Kidney epithelial cell (primary cell): Measurements from ENCODE around the gene FSTL5. TPM values are rescaled to one million over a fixed set of nuclear protein-coding genes. Genes with fewer than 3 reads are reported as not detected.

Source experiments
- DNase-seq: peaks from one replicate; pipeline ENCODE4 v3.0.0-alpha.2; 2010; ENCODE audit warnings: low read depth
- H3K27me3 ChIP-seq: 2 replicates; pipeline ENCODE4 v1.6.0; 2011; ENCODE audit warnings: low read length; ENCODE audit not compliant: control insufficient read depth, insufficient read depth
- H3K36me3 ChIP-seq: 2 replicates; pipeline ENCODE4 v1.5.1; 2011; ENCODE audit warnings: low read length; ENCODE audit not compliant: control insufficient read depth, insufficient read depth
- H3K4me3 ChIP-seq: 2 replicates; pipeline ENCODE4 v1.5.1; 2011; ENCODE audit warnings: low read depth, mild to moderate bottlenecking, control low read depth, low read length
- CTCF ChIP-seq: IDR thresholded peaks from 2 replicates; pipeline ENCODE4 v1.5.1; 2011; ENCODE audit warnings: mild to moderate bottlenecking, moderate library complexity, low read length, control low read depth, inconsistent platforms; ENCODE audit not compliant: insufficient read depth, poor library complexity, severe bottlenecking
- total RNA-seq: library from RNA; depleted of rRNA; stranded (reverse); fragments of >200 nt; gene quantifications from 2 replicates; pipeline ENCODE4 v1.2.3, GENCODE V29; 2015

FSTL5 gene
- total RNA-seq, 1 donor from 2014 or later, result not detected

GRCh38 chr4:161907590-161907955 is 256.2 kb downstream of the FSTL5 start:
- H3K36me3 ChIP-seq, result no peaks in the 10 kb centered on the region
- H3K27me3 ChIP-seq, result no peaks in the 10 kb centered on the region
- H3K4me3 ChIP-seq, result no peak overlapping the region
- TF ChIP-seq CTCF, result no peak
- DNase-seq, result no peak

DNA sequence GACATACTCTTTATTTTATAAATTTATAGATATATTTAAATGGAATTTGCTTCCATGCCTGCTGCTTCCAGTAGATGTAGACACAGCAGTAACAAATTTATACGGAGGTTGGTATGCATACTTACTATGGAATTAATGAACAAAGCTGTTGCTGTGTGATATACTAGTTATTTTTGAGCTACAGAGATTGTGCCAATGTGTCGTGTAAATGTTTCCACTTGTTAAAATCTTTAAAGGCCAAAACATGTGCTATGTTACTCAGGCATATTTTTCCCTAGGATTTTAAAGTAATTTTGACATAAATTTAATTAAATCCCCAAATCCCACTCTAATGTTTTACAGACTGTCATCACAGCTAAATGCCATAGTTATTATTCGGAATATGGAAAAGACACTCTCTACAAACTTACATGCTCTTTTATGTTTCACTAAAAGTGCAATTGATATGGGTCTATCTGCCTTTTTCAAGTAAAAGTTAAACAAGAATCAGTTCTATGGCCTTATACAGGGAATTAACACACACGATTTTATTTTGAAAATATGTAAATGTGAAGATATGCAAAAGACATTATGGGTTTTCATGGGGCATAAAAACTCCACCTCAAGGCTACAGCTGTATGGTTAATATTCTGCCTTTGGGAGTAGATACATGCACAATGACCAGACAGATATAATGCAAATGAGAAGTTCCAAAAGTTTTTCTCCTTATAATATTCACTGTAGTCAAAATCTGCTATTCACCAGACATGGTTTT is 256.8 kb downstream of the FSTL5 start:
- Histone ChIP-seq H3K27me3 (no peaks in the 10 kb centered on the region), H3K4me3 (no peak overlapping the region), H3K36me3 (no peaks in the 10 kb centered on the region)
- no peak for TF ChIP-seq CTCF
- DNase-seq, result no peak

DNA sequence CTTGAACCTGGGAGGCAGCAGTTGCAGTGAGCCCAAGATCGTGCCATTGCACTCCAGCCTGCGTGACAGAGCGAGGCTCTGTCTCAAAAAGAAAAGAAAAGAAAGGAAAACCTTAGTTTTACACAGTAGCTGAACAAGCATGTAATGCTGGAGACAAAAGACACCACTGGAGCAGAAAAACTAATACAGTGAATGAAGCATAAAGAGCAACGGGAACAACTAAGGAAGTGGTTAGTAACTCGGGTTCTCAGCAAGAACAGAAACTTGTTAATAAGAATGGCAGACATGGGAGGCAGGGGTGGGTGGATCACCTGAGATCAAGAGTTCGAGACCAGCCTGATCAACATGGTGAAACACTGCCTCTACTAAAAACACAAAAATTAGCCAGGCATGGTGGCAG is 263.7 kb downstream of the FSTL5 start:
- no peak for DNase-seq
- no peak for TF ChIP-seq CTCF

GRCh38 chr4:161894493-161895167 is 269.2 kb downstream of the FSTL5 start:
- no peaks in the 10 kb centered on the region for H3K27me3 ChIP-seq
- no peak for DNase-seq

More for the DNA sequence above, 263.7 kb downstream of the FSTL5 start:
- H3K36me3 ChIP-seq, result no peaks in the 10 kb centered on the region
- no peaks in the 10 kb centered on the region for H3K27me3 ChIP-seq
- no peak overlapping the region for H3K4me3 ChIP-seq

DNA sequence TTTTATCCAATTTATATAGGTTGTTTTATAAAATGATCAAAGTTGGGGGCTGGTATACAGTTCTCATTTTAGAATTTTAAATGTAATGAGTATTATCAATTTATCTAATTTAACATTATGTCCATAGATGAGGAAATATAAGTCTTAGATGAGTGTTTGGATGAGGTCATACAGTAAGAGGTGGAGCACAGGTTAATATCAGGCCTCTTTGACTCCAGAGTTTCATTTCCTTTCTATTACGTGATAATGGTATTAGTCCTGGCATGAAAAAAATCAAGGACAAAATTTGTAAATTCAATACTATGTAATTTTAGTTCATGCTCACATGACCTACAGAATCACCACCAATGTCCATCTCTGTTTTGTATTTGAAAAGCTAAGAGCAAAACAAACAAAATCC is 269.8 kb downstream of the FSTL5 start:
- Histone ChIP-seq H3K36me3 (no peaks in the 10 kb centered on the region), H3K27me3 (no peaks in the 10 kb centered on the region), H3K4me3 (no peak overlapping the region)
- TF ChIP-seq CTCF, result no peak
- no peak for DNase-seq

More at GRCh38 chr4:161894493-161895167, 269.2 kb downstream of the FSTL5 start:
- no peaks in the 10 kb centered on the region for H3K36me3 ChIP-seq
- TF ChIP-seq CTCF, result no peak
- H3K4me3 ChIP-seq, result no peak overlapping the region

- H3K4me3 ChIP-seq, result no peak overlapping the region
- H3K36me3 ChIP-seq, result no peaks in the 10 kb centered on the region
- DNase-seq, result no peak
- no peaks in the 10 kb centered on the region for H3K27me3 ChIP-seq
- TF ChIP-seq CTCF, result no peak
Measured at GRCh38 chr4:161893566-161893965, 270.2 kb downstream of the FSTL5 start.
